Lung microvascular endothelial cell (primary cell): ENCODE data around the gene MRTFA. TPM values are rescaled to one million over a fixed set of nuclear protein-coding genes. Genes with fewer than 3 reads are reported as not detected.

Source experiments
- DNase-seq, 2 donors: peaks; one replicate each; pipeline versions ENCODE4 v3.0.0 to v3.0.0-alpha.2; 2010; ENCODE audit warnings: low read depth in 2 of 2
- total RNA-seq: library from RNA; depleted of rRNA; stranded (reverse); fragments of >200 nt; gene quantifications from 2 replicates; pipeline ENCODE4 v1.2.1, GENCODE V29; 2014

Gene MRTFA
- 13.1 and 14.5 TPM in 2 replicates for total RNA-seq

- peak; percentile 100 for DNase-seq
Measured at GRCh38 chr22:40636380-40637182, at the start of gene MRTFA. Gene MRTFA (minus strand): TSS chr22:40636719.

GRCh38 chr22:40685406-40685805, 48.9 kb upstream of the MRTFA start:
- DNase-seq, result no peak

- no peak for DNase-seq
Measured at GRCh38 chr22:40684728-40685127, 48.2 kb upstream of the MRTFA start.

GRCh38 chr22:40681451-40681850, 44.9 kb upstream of the MRTFA start:
- DNase-seq, result no peak

- DNase-seq, result no peak
Measured at GRCh38 chr22:40680819-40681183, 44.3 kb upstream of the MRTFA start.

GRCh38 chr22:40679964-40680818, 43.7 kb upstream of the MRTFA start:
- peak in 1 of 2 donors; percentile 41 for DNase-seq

- DNase-seq, result no peak
Measured at GRCh38 chr22:40679249-40679963, 42.9 kb upstream of the MRTFA start, which contains the start of gene MCHR1. Gene MCHR1 (plus strand): TSS chr22:40679484. CDS start chr22:40679653, 169 bp downstream.

- no peak for DNase-seq
Measured at GRCh38 chr22:40678493-40679248, 42.2 kb upstream of the MRTFA start.

- DNase-seq, result no peak
Measured at GRCh38 chr22:40676644-40677043, 40.1 kb upstream of the MRTFA start.

- DNase-seq, result peak in 1 of 2 donors; percentile 27
Measured at GRCh38 chr22:40676166-40676565, 39.6 kb upstream of the MRTFA start.

GRCh38 chr22:40674274-40674673, 37.8 kb upstream of the MRTFA start:
- DNase-seq, result no peak

- DNase-seq, result peak in 1 of 2 donors; percentile 83
Measured at GRCh38 chr22:40673017-40673416, 36.5 kb upstream of the MRTFA start.

- DNase-seq, result no peak
Measured at GRCh38 chr22:40671796-40672360, 35.4 kb upstream of the MRTFA start.

- DNase-seq, result no peak
Measured at GRCh38 chr22:40671369-40671768, 34.9 kb upstream of the MRTFA start.

- DNase-seq, result no peak
Measured at GRCh38 chr22:40670058-40670457, 33.5 kb upstream of the MRTFA start.

GRCh38 chr22:40668611-40669411, 32.3 kb upstream of the MRTFA start:
- DNase-seq, result peak; percentile 73 to 90

GRCh38 chr22:40666151-40666848, 29.8 kb upstream of the MRTFA start:
- DNase-seq, result peak; percentile 16 to 41

GRCh38 chr22:40665312-40665711, 28.8 kb upstream of the MRTFA start:
- no peak for DNase-seq

GRCh38 chr22:40661671-40662070, 25.2 kb upstream of the MRTFA start:
- DNase-seq, result no peak
